ENCODE measurements around the gene COMMD1.

DNA sequence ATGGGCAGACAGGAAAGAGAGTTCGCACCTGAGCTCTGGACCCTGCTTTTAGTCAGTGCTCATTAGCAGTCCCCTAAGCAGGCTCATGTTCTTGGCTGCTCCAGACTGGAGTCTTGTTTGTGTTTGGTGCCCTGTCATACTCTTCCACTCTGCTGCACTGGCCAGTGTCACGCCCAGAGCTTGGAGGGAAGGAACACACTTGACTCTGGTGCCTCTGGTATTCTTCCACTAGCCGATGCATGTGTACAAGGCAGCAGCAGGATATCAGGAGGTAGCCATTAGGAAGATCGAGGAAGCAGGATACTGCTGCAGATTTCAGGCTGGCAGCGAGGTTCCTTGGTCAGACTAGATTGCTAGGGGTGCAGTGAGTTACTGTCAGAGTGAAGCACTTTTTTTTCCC is 209.1 kb downstream of the COMMD1 start:
- TF ChIP-seq CTCF (IDR thresholded peaks at IDR 0.05) (no peak), POLR2A (IDR thresholded peaks at IDR 0.05) (no peak)

All from ovary (tissue), 3 donors.